Motor neuron (in vitro differentiated cells): Measurements from ENCODE around the gene DOK6. TPM values are rescaled to one million over a fixed set of nuclear protein-coding genes. Genes with fewer than 3 reads are reported as not detected.

Experiments
- ATAC-seq, 8 experiments: fragments of 200-7000 bp; cut with Tn5 transposase; replicated peaks in 6 of 8; 2 replicates each; pipeline ENCODE4 v1.8.0; 2021; ENCODE audit warnings: mild to moderate bottlenecking in 8 of 8, moderate library complexity in 8 of 8
- H3K27ac ChIP-seq, 2 donors: fragments of 250-450 bp; sonication (Bioruptor Pico); 2 replicates each; pipeline ENCODE4 v1.9.0; 2021; ENCODE audit warnings: antibody characterized with exemption in 2 of 2, mild to moderate bottlenecking in 2 of 2, moderate library complexity in 1 of 2
- H3K4me1 ChIP-seq, 2 donors: fragments of 250-450 bp; sonication (Bioruptor Pico); replicated peaks in 1 of 2; 2 replicates each; pipeline ENCODE4 v1.6.1; 2021; ENCODE audit warnings: antibody characterized with exemption in 2 of 2, mild to moderate bottlenecking in 2 of 2, moderate library complexity in 1 of 2
- H3K4me3 ChIP-seq, 5 donors: fragments of 250-450 bp; sonication (Bioruptor Pico); 2 replicates each; pipeline ENCODE4 v1.9.0; 2021; ENCODE audit warnings: antibody characterized with exemption in 5 of 5, mild to moderate bottlenecking in 5 of 5, moderate library complexity in 4 of 5
- WGBS, 10 experiments: fragments of 450-650 bp; shearing (Covaris generic); methylation state at CpG; one replicate each; pipeline ENCODE4 v1.0.0; 2022; 5-methylcytosine and 5-hydroxymethylcytosine counted together
- in situ Hi-C, 9 experiments: fragments of 400-800 bp; cut with MboI; loops; one replicate each; pipeline ENCODE4 v1.15.0; 2021; ENCODE audit warnings: low sequenced_read_pairs in 9 of 9, low pct_unique_long_range_greater_than_20kb in 2 of 9; ENCODE audit not compliant: unreplicated experiment in 9 of 9
- total RNA-seq, 8 experiments: library from RNA; unstranded; fragments of 300-600 nt; gene quantifications; 2 replicates each; pipeline versions ENCODE4 v1.2.3 to v1.2.4, GENCODE V29; 2022

Gene DOK6
- total RNA-seq, 8 experiments from 2014 or later = 4.8 to 13.8 (median 11.3) TPM

DNA sequence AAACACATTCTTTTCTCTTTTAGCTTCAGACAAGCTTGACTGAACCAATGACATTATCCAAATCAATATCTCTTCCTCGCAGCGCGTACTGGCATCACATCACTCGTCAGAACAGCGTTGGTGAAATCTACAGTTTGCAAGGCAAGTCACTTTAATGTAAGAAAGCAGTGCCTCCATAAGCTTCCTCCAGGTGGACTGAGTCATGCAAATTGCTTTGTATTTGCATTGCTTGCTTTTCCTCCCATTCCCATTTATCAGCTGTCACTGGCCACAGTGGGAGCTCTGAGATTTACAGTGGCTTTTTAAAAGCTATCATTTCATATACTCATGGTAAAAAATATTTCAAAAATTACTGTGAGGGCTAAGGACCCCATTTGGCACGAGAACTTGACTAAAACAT, 357.0 kb downstream of the DOK6 start:
- Histone ChIP-seq H3K27ac (no peak overlapping the region), H3K4me1 (peaks cover 11 to 27% of the 10 kb centered on the region in 2 donors), H3K4me3 (no peak overlapping the region)
- in situ Hi-C loops = no loop called here
- ATAC-seq = peak; percentile 37 to 90 (median 82)
- 10 to 72% (median 29%) methylated on average over 2 to 6 of the region's 6 CpGs; no CpG with 5 or more reads in 2 of the 10 experiments for WGBS, 10 experiments

DNA sequence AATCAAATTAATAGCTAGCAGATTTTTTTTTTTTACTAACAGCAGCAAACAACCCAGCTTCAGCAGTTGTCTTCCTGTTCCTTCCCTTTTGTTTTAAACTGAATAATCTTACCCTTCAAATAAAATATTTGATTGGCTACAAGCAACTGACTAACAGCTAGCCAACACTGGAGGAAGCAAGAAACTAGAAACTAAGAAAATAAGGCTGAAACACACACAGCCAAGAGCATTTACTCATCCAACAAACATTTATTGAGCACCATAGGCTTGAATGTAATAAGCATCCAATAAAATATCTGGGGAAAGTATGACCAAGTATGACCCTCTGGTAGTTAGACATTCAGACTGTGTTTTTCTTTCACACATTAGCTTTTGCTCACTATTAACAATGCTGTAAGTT, 357.8 kb downstream of the DOK6 start:
- H3K4me3 ChIP-seq = no peak overlapping the region
- no peak overlapping the region for H3K27ac ChIP-seq
- in situ Hi-C loops = no loop called here
- peaks cover 11 to 27% of the 10 kb centered on the region in 2 donors for H3K4me1 ChIP-seq
- ATAC-seq = no peak

DNA sequence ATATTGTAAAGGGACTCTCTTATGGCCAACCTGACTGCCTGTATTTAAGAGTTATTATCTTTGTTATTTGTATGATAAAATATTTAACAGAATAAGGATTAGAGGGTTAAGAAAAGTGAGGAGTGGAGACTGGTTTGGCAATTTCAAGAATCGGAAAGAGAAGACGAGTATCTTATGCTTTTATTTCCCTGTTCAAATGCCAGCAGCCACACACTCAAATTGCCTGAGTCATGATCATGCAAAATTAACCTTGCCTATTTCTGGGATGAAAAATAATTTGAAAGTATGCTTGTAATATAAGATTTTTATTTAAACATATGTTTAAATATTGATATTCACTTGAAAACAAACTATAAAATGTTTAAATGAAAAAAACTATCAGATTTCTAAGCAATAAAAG, 358.4 kb downstream of the DOK6 start:
- Histone ChIP-seq H3K4me3 (no peak overlapping the region), H3K27ac (no peak overlapping the region), H3K4me1 (peaks cover 11 to 27% of the 10 kb centered on the region in 2 donors)
- peak in 1 of 8 experiments; percentile 16 for ATAC-seq
- 13 to 100% (median 76%) methylated on average over 1 to 2 of the region's 2 CpGs for WGBS, 10 experiments
- in situ Hi-C loops = no loop called here

DNA sequence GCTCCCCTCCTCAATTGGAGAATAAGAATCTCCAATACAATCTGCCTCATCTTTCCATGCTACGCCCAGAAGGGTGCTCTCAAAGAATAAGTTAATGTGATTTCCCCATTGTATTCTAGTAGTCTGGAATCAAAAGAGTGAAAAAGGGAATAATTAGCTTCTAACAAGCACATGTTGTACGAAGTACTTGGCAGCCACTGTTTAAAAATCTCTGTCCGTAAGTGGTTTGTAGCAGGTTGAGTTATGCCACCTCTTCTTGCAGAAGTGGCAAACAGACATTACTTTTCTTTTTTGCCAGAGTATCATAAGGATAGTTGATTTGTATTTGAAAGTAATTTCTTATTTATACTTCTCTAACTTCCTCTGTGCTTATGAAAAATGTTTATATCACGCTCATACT, 362.3 kb downstream of the DOK6 start:
- ATAC-seq = no peak
- Histone ChIP-seq H3K4me1 (peaks cover 6 to 14% of the 10 kb centered on the region in 2 donors), H3K27ac (no peak overlapping the region), H3K4me3 (no peak overlapping the region)
- in situ Hi-C loops = no loop called here
- WGBS, 10 experiments = 50 to 96% (median 78%) methylated on average over 1 to 4 of the region's 4 CpGs; no CpG with 5 or more reads in 2 of the 10 experiments

DNA sequence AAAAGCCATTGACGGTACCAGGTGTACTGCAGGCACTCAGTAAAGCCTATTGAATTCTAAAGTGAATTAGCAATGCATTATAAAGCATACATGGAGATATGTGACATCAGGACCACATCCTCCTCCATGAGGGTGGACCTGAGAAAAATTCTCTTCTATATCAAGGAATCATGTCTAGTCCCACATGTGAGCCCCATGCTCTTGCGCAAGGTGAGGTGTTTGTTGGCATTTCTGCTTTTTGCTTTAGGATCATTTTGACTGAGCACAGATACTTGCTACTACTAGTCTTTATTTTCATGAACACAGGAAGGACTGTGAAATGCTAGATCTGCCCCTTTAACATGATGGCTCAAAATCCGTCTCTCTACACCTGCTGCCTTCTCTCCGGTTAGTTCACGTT, 363.1 kb downstream of the DOK6 start:
- ATAC-seq = no peak
- in situ Hi-C loops = no loop called here
- no peak overlapping the region for H3K27ac ChIP-seq
- 80 to 100% (median 92%) methylated on average over 1 to 5 of the region's 5 CpGs for WGBS, 10 experiments
- peaks cover 0 to 6% of the 10 kb centered on the region in 2 donors for H3K4me1 ChIP-seq
- no peak overlapping the region for H3K4me3 ChIP-seq

DNA sequence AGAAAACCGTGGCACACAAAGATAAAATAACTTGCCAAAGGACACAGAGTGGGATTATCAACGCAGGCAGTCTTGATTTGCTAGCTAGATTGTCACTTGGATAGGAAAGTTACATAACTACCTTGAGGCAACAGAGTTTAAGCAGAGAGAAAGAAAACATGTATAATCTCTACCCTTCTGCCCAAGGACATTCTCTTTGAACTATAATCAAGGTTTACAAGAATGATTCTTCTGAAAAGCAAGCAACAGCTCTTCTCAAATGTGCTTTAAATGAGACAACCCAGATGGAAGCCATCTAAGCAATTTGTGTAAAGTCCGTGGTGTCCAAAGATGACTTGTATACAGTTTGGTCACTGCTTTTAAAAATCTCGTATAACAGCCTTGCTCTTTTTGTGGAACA, 369.6 kb downstream of the DOK6 start:
- no peaks in the 10 kb centered on the region for H3K4me1 ChIP-seq
- no peak for ATAC-seq
- no peak overlapping the region for H3K27ac ChIP-seq
- 33 to 100% (median 89%) methylated on average over 1 to 4 of the region's 4 CpGs for WGBS, 10 experiments
- no peak overlapping the region for H3K4me3 ChIP-seq
- in situ Hi-C loops = no loop called here

DNA sequence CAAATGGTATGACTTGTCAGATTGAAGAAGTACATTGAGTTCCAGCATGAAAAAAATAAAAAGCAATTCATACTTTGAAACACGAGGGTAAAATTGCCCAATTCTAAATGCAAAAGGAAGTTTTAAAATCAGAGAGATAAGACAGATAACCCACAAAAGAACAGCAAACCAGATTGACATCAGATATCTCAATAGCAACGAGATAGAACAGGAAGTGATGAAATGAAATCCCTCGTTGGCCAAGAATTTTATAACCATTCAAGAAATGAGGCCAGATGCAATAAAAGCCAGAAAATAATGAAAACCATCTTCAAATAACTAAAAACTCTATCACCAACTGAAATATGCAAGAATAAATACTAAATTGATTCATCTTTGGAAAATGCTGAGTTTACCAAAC, 374.1 kb downstream of the DOK6 start:
- ATAC-seq = no peak

DNA sequence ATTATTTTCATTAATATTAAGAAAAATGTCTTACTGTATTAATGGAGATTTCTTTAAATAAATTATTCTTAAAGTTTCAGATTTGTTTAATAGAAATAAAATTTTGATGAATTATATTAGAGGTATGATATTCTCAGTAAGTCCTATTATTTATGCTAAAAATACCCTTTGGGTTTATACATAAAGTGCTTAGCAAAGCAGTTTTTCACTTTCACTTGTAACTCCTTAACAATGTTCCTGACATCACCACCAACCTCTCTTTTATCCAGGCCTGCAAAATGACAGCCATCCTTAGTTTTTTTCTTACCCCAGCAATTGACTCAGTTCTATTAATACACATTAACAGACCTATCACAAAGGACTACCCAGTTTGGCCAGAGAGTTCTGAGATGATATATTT, 376.6 kb downstream of the DOK6 start:
- in situ Hi-C loops = no loop called here
- Histone ChIP-seq H3K27ac (no peak overlapping the region), H3K4me1 (no peaks in the 10 kb centered on the region), H3K4me3 (no peak overlapping the region)
- ATAC-seq = no peak

More for the DNA sequence above, 374.1 kb downstream of the DOK6 start:
- in situ Hi-C loops = no loop called here
- H3K4me3 ChIP-seq = no peak overlapping the region
- H3K27ac ChIP-seq = no peak overlapping the region
- no peaks in the 10 kb centered on the region for H3K4me1 ChIP-seq
- WGBS, 10 experiments = 3 to 97% (median 81%) methylated on average over 2 to 3 of the region's 3 CpGs

DNA sequence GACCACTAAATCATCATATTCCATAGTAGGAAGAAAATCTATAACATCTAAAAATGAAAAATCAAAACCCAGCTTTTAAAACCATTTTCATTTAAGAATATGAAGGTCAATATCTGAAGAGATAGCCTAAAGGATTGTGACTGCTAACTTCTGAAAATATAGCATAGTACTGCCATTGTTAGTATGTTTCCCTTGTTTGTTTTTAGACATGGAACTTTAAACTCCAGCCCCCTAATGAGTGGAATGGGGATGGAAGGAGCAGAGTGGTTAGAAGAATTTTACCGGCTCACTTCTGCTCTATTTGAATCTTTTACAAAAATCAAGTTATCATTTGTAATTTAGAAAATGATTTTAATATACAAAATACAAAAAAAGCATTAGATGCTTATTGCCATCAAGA, 378.0 kb downstream of the DOK6 start:
- in situ Hi-C loops = no loop called here
- WGBS, 10 experiments = 80 to 100% (median 90%) methylated on average over 1 of the region's 1 CpG; no CpG with 5 or more reads in 3 of the 10 experiments
- ATAC-seq = no peak
- H3K4me3 ChIP-seq = no peak overlapping the region
- H3K4me1 ChIP-seq = no peaks in the 10 kb centered on the region
- H3K27ac ChIP-seq = no peak overlapping the region

DNA sequence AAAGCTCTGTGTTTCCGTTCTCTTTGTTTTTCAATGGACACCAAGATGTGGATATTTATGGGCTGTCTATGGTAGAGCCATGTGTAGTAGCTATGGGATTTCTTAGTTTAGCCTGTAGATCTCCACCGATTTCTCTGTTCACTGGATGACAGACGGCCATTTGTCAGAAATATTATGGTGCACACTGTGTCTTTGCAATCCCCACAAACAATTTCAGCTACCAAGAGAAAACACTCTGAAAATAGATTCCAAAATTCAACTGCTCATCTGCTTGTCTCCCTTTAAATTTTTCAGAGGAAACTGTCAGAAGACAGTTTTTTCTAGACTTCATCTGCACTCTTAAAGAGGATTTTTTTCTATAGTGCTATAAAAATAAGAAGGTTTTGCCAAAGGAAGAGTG, 380.2 kb downstream of the DOK6 start:
- Histone ChIP-seq H3K4me3 (no peak overlapping the region), H3K4me1 (peaks cover 0 to 12% of the 10 kb centered on the region in 2 donors), H3K27ac (no peak overlapping the region)
- in situ Hi-C loops = no loop called here
- 63 to 100% (median 93%) methylated on average over 1 to 3 of the region's 3 CpGs; no CpG with 5 or more reads in 1 of the 10 experiments for WGBS, 10 experiments
- ATAC-seq = no peak

DNA sequence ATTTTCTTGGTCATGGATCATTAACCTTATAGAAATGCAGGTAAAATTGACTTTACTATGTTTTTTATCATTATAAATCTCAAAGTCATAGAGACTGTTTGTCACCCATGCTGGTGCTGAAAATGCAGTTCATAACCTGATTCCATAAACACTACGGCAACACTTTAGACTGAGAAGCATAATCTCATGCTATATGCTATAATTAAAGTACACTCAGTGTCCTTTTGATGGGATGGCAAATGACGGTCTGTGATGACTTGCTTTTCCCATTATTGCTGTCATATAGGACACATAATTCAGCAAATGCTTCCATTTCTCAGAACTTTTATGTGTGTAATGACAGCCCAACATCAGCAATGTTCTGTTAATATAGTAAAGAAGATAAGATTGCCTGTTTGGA, 384.1 kb downstream of the DOK6 start:
- in situ Hi-C loops = no loop called here
- WGBS, 10 experiments = 49 to 100% (median 82%) methylated on average over 2 of the region's 2 CpGs; no CpG with 5 or more reads in 1 of the 10 experiments
- ATAC-seq = peak in 5 of 8 experiments; percentile 67 to 84 (median 77)
- Histone ChIP-seq H3K27ac (no peak overlapping the region), H3K4me3 (no peak overlapping the region), H3K4me1 (peaks cover 0 to 12% of the 10 kb centered on the region in 2 donors)

DNA sequence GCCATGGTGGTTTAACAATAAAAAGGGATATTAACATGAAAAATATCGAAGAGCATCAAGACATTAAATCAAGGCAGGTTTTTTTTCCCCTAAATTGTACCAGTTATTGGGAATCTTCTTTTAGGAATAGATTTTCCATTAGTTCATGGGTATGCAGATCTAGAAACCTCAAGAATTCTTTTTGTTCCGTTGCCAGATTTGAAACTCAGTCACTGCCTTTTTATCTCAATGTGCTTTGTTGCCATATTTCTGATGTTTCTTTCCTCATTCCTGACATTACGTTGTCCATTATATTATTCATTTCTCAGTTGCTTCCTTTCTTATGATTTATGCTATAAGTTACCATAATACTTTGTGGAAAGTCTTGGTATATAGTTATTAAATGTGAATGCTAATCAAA, 384.8 kb downstream of the DOK6 start:
- peaks cover 0 to 12% of the 10 kb centered on the region in 2 donors for H3K4me1 ChIP-seq
- no peak for ATAC-seq
- WGBS, 10 experiments = 64 to 100% (median 95%) methylated on average over 1 to 3 of the region's 3 CpGs
- no peak overlapping the region for H3K27ac ChIP-seq
- H3K4me3 ChIP-seq = no peak overlapping the region
- in situ Hi-C loops = no loop called here

DNA sequence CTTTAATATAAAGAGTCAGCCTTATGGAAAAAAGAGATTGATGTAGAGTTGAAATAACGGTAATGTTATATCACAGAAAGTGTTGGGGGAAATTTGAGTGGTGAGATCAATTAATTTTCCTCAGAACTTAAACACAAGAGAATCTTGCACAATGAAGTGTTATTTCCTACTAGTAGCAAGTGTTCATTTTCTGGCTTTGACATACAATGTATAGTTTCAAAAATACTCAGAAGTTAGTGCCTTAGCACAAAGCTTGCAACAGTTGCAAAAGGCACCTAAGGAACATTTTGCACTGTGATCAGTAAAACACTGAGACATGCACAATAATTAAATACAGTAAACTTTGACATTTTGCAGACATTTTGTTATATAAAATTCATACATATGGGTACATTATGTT, 385.7 kb downstream of the DOK6 start:
- H3K27ac ChIP-seq = no peak overlapping the region
- in situ Hi-C loops = no loop called here
- H3K4me3 ChIP-seq = no peak overlapping the region
- WGBS, 10 experiments = 13 to 100% (median 90%) methylated on average over 1 of the region's 1 CpG; no CpG with 5 or more reads in 2 of the 10 experiments
- ATAC-seq = no peak
- H3K4me1 ChIP-seq = peaks cover 0 to 12% of the 10 kb centered on the region in 2 donors

DNA sequence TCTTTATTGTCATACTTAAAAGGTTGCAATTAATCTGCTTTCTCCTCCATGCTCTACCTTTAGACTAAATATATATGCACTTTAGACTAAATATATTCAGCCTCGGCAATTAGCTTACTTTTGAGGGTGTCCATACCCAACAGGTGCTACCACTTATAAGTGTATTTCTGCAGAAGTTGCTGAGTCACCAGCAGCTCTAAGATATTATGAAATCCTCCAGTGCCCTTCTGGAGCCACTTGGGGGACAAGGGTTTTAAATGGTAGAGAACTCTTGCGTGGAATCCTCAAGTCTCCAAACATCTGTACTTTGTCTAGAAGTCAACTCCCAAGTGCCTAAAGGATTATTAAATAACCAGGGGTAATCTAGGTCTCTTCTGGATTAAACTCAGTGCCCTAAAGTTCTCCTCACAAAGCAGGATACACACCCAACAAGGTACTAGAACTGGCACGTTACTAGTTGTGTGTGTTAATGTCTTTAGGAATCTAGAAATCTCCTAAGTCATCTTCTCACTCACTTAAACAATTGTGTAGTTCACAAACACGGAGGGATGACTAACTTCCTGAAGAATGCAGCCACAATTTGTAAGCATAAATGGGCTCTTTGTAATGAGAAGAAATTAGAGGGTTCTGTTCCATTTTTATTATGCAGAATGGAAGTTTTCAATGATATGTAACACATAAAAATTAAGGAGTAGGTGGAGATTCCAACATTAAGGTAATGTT, 387.3 kb downstream of the DOK6 start:
- no peak overlapping the region for H3K4me3 ChIP-seq

More for the DNA sequence above, 387.3 kb downstream of the DOK6 start:
- Histone ChIP-seq H3K27ac (no peak overlapping the region), H3K4me1 (peaks cover 0 to 12% of the 10 kb centered on the region in 2 donors)
- ATAC-seq = peak in 2 of 8 experiments; percentile 33 to 57
- WGBS, 10 experiments = 31 to 100% (median 79%) methylated on average over 1 to 4 of the region's 4 CpGs; no CpG with 5 or more reads in 1 of the 10 experiments
- in situ Hi-C loops = no loop called here
